Measurements from ENCODE around the gene NMRAL1.

- no peak for TF ChIP-seq CTCF (IDR thresholded peaks at IDR 0.05)
- no peak for TF ChIP-seq EZH2 (IDR thresholded peaks at IDR 0.05)
- TF ChIP-seq EZH2phosphoT487 (IDR thresholded peaks at IDR 0.05) = no peak
Observed at GRCh38 chr16:4488499-4488967, 14.1 kb upstream of the NMRAL1 start.
